Ectodermal cell (in vitro differentiated cells): ENCODE measurements around the gene ELOVL7. TPM values are rescaled to one million over a fixed set of nuclear protein-coding genes. Genes with fewer than 3 reads are reported as not detected.
A peak's percentile ranks its signal among the peaks of the same experiment; 100 is the strongest.

Experiments used
- H3K27ac ChIP-seq: 2 replicates; pipeline ENCODE4 v1.7.0; 2013; ENCODE audit warnings: mild to moderate bottlenecking, low read depth, low read length; ENCODE audit not compliant: insufficient read depth, poor library complexity, severe bottlenecking
- H3K27me3 ChIP-seq: 2 replicates; pipeline ENCODE4 v1.7.0; 2013; ENCODE audit warnings: mild to moderate bottlenecking, low read length; ENCODE audit not compliant: insufficient read depth, control insufficient read depth, poor library complexity, severe bottlenecking
- H3K36me3 ChIP-seq: one replicate; pipeline ENCODE4 v1.7.0; 2013; ENCODE audit warnings: low read length; ENCODE audit not compliant: control insufficient read depth, insufficient read depth
- H3K4me1 ChIP-seq: one replicate; pipeline ENCODE4 v1.7.0; 2013; ENCODE audit warnings: low read length; ENCODE audit not compliant: control insufficient read depth, insufficient read depth
- H3K4me3 ChIP-seq: 2 replicates; pipeline ENCODE4 v1.7.0; 2013; ENCODE audit warnings: low read depth, low read length, control low read depth; ENCODE audit not compliant: insufficient read depth
- H3K9me3 ChIP-seq: 2 replicates; pipeline ENCODE4 v1.7.0; 2013; ENCODE audit warnings: mild to moderate bottlenecking, low read length, moderate library complexity; ENCODE audit not compliant: control insufficient read depth
- WGBS, 2 experiments: methylation state at CpG; one replicate each; pipeline ENCODE4 v1.1.7; 2013; ENCODE audit warnings: missing lambda C conversion rate in 2 of 2; 5-methylcytosine and 5-hydroxymethylcytosine counted together
- polyA plus RNA-seq, 4 experiments: library from polyadenylated mRNA; stranded (reverse); fragments of 50-300 nt; gene quantifications; one replicate each; pipeline ENCODE4 v1.2.3, GENCODE V29; 2013

The ELOVL7 gene
- 1.3 TPM for polyA plus RNA-seq (2013, experiment 1 of 4)
- 1.2 TPM for polyA plus RNA-seq (2013, experiment 2 of 4)
- polyA plus RNA-seq (2013, experiment 3 of 4) = 0.48 TPM
- 0.65 TPM for polyA plus RNA-seq (2013, experiment 4 of 4)

DNA sequence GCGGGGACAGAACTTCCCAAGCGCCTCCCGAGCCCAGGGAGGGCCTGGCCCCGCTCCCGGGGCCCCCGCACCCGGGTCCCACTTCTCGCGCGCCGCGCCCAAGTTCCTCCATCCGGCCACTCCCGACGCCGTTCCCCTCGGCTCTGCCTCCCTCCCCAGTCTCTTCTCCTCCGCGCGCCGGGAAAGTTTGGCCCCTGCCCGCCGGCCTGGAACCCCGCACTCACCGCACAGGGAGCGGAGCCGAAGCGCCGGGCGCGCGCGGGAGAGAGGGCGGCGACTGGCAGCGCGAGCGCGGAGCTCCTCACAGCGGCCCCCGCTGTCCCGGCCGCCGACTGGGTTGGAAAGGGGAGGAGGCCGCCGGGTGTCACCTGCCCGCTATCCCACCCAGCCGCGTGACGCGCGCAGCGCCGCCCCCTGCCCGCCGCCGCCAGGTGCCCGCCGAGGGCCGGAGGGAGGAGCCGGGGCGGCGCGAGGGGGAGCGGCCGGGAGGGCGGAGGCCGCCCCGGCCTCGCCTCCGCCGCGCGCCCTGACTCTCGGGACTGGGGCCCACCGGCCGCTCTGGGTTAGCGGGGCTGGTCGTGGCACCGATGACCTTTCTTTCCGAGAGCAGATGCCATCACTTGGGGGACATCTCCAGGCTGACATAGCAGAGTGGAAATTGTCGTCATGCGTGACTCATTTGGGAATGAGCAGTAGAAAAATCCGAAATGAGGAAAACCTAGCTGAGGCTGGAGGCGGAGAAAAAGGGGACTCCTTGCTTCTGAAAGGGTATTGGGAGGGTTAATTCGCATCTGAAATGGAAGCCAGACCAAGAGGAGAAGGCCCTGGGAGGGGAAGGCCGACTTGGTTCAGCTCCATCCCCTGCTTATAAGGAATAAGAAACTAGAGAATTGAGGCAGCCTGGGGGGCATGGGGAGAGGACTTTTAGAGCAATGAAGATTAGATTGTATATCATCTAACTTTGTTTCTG, at the start of gene ELOVL7:
ELOVL7 (minus strand) TSS at position 334 of the 970 bp plus-strand sequence. CDS start 56,872 bp downstream, outside the sequence.
- WGBS, 2 experiments = 0% methylated on average over 87 of the region's 87 CpGs
- Histone ChIP-seq H3K4me3 (peak within 1 kb of the TSS; percentile 58), H3K4me1 (peaks cover 5% of the 10 kb centered on the region), H3K27me3 (peaks cover 42% of the 10 kb centered on the region), H3K27ac (no peak within 1 kb of the TSS), H3K36me3 (no peaks in the 10 kb centered on the region), H3K9me3 (no peaks in the 10 kb centered on the region)

GRCh38 chr5:60893521-60893920, 49.5 kb upstream of the ELOVL7 start:
- H3K4me3 ChIP-seq = no peak overlapping the region
- H3K27me3 ChIP-seq = no peaks in the 10 kb centered on the region
- WGBS, 2 experiments = 96 to 98% methylated on average over 13 of the region's 13 CpGs
- H3K4me1 ChIP-seq = no peaks in the 10 kb centered on the region
- no peaks in the 10 kb centered on the region for H3K9me3 ChIP-seq
- peaks cover 16% of the 10 kb centered on the region for H3K36me3 ChIP-seq
- no peak overlapping the region for H3K27ac ChIP-seq

- H3K9me3 ChIP-seq = no peaks in the 10 kb centered on the region
These were observed 47.6 kb upstream of the ELOVL7 start for GRCh38 chr5:60891667-60892066.

GRCh38 chr5:60888359-60889061, 44.4 kb upstream of the ELOVL7 start:
- H3K4me3 ChIP-seq = no peak overlapping the region
- H3K27ac ChIP-seq = no peak overlapping the region
- peaks cover 9% of the 10 kb centered on the region for H3K36me3 ChIP-seq
- no peaks in the 10 kb centered on the region for H3K4me1 ChIP-seq
- 94 to 100% methylated on average over 1 of the region's 2 CpGs for WGBS, 2 experiments
- H3K9me3 ChIP-seq = no peaks in the 10 kb centered on the region
- H3K27me3 ChIP-seq = no peaks in the 10 kb centered on the region

More at GRCh38 chr5:60891667-60892066, 47.6 kb upstream of the ELOVL7 start:
- Histone ChIP-seq H3K27me3 (no peaks in the 10 kb centered on the region), H3K4me1 (no peaks in the 10 kb centered on the region), H3K27ac (no peak overlapping the region), H3K36me3 (peaks cover 16% of the 10 kb centered on the region), H3K4me3 (no peak overlapping the region)
- 11 to 19% methylated on average over 2 of the region's 2 CpGs for WGBS, 2 experiments

GRCh38 chr5:60887746-60888145, 43.7 kb upstream of the ELOVL7 start:
- Histone ChIP-seq H3K36me3 (peaks cover 4% of the 10 kb centered on the region), H3K27ac (no peak overlapping the region), H3K27me3 (no peaks in the 10 kb centered on the region), H3K4me1 (no peaks in the 10 kb centered on the region), H3K4me3 (no peak overlapping the region), H3K9me3 (no peaks in the 10 kb centered on the region)
- WGBS, 2 experiments = 94 to 95% methylated on average over 1 to 2 of the region's 2 CpGs

GRCh38 chr5:60887096-60887495, 43.0 kb upstream of the ELOVL7 start:
- Histone ChIP-seq H3K9me3 (no peaks in the 10 kb centered on the region), H3K27me3 (no peaks in the 10 kb centered on the region), H3K36me3 (peaks cover 4% of the 10 kb centered on the region), H3K27ac (no peak overlapping the region), H3K4me3 (no peak overlapping the region), H3K4me1 (no peaks in the 10 kb centered on the region)
- WGBS, 2 experiments = 100% methylated on average over 1 of the region's 1 CpG

- peaks cover 4% of the 10 kb centered on the region for H3K36me3 ChIP-seq
- WGBS, 2 experiments = 85 to 90% methylated on average over 5 of the region's 5 CpGs
- H3K9me3 ChIP-seq = no peaks in the 10 kb centered on the region
- H3K4me3 ChIP-seq = no peak overlapping the region
- no peaks in the 10 kb centered on the region for H3K27me3 ChIP-seq
- no peaks in the 10 kb centered on the region for H3K4me1 ChIP-seq
- no peak overlapping the region for H3K27ac ChIP-seq
These were observed 42.1 kb upstream of the ELOVL7 start for GRCh38 chr5:60886158-60886557.

DNA sequence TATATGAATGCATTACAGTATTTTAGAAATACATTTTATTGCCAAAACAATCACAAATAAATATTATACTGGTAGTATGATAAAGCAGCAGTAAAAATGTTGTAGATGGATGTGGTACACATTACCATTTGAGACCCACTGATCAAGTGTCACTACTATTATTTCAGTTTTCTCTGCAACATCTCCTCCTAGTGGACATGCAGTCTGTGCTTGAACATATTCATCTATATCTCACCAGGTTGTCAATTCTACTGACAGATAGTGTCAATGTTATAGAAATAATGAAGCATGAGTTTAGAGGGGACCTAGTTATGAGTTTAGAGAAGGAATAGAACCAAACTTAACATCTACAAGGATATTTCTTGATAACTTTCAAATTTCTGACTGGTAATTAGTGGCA, 39.2 kb upstream of the ELOVL7 start:
- no peak overlapping the region for H3K4me3 ChIP-seq
- no peaks in the 10 kb centered on the region for H3K4me1 ChIP-seq
- peaks cover 4% of the 10 kb centered on the region for H3K36me3 ChIP-seq
- no peak overlapping the region for H3K27ac ChIP-seq
- H3K27me3 ChIP-seq = no peaks in the 10 kb centered on the region
- no peaks in the 10 kb centered on the region for H3K9me3 ChIP-seq

DNA sequence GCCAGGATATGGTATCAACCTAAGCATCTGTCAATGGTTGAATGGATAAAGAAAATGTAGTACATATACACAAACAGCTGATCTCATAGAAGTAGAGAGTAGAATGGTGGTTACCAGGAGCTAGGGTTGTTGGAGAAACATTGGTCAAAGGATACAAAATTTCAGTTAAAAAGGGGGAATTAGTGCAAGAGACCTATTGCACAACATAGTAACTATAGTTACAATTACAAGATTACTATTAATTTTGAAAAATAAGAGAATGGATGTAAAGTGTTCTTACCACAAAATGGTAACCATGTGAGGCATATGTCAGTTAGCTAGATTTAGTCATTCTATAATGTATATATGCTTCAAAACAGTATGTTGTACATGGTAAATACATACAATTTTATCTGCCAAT, 28.8 kb upstream of the ELOVL7 start:
- no peaks in the 10 kb centered on the region for H3K4me1 ChIP-seq
- no peaks in the 10 kb centered on the region for H3K36me3 ChIP-seq
- no peak overlapping the region for H3K27ac ChIP-seq
- no peaks in the 10 kb centered on the region for H3K27me3 ChIP-seq
- H3K4me3 ChIP-seq = no peak overlapping the region
- no peaks in the 10 kb centered on the region for H3K9me3 ChIP-seq

DNA sequence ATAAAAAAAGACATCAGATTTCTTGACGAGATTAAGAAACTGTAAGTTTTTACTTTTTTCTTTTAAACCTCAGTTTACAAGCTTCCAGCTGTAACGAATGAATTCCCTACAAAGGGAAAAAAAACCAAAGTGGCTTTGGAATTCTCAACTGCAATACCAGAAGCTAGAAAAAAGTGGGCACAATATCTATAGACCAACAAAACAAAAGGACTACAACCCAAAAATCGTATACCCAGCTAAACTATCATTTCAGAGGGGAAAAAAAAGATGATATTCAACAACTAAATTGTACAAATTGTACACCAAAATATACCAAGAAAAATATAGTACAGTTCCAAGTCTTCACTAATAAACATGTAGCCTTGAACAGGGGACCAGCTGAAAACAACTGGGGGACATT, 26.8 kb upstream of the ELOVL7 start:
- Histone ChIP-seq H3K9me3 (no peaks in the 10 kb centered on the region), H3K36me3 (no peaks in the 10 kb centered on the region), H3K4me3 (no peak overlapping the region), H3K27ac (no peak overlapping the region), H3K27me3 (no peaks in the 10 kb centered on the region), H3K4me1 (no peaks in the 10 kb centered on the region)
- 91 to 94% methylated on average over 3 of the region's 3 CpGs for WGBS, 2 experiments
